Activated CD4-positive, alpha-beta T cell treated with anti-CD3 and anti-CD28 coated beads, Interleukin-2, amount 10 ng/mL, durations not matched to agents 7 days and 5 days (primary cell): ENCODE results near the gene LCLAT1. TPM values are rescaled to one million over a fixed set of nuclear protein-coding genes. Genes with fewer than 3 reads are reported as not detected.
"Not testable (repeated sequence)": the region's sequence is repeated elsewhere in the genome, so short reads cannot be mapped to it uniquely, and the experiment has no call there.

ENCODE experiments used
- CTCF ChIA-PET: fragments of 350-600 bp; sonication (Branson Sonifier 250); formaldehyde crosslinking; loops from one replicate; lab custom pipeline; 2021; ENCODE audit warnings: antibody characterized with exemption; lab: Charles Lee
- POLR2A ChIA-PET: fragments of 350-600 bp; sonication (Branson Sonifier 250); formaldehyde crosslinking; loops from one replicate; lab custom pipeline; 2021; ENCODE audit warnings: antibody characterized with exemption; lab: Charles Lee
- DNase-seq: peaks from one replicate; pipeline ENCODE4 v3.0.0-alpha.2; 2020
- H3K27ac Mint-ChIP-seq: one replicate; pipeline ENCODE4 v1.8.0; 2021; ENCODE audit warnings: mild to moderate bottlenecking, moderate library complexity, mixed read lengths
- H3K27me3 Mint-ChIP-seq: one replicate; pipeline ENCODE4 v1.8.0; 2021; ENCODE audit warnings: mixed read lengths
- H3K36me3 Mint-ChIP-seq: one replicate; pipeline ENCODE4 v1.8.0; 2021; ENCODE audit warnings: low read depth, mixed read lengths
- H3K4me1 Mint-ChIP-seq: one replicate; pipeline ENCODE4 v1.8.0; 2021; ENCODE audit warnings: mixed read lengths
- H3K4me3 Mint-ChIP-seq: one replicate; pipeline ENCODE4 v1.8.0; 2021; ENCODE audit warnings: mild to moderate bottlenecking, moderate library complexity, mixed read lengths
- H3K9me3 Mint-ChIP-seq: one replicate; pipeline ENCODE4 v1.8.0; 2021; ENCODE audit warnings: mixed read lengths
- total RNA-seq, 2 experiments: library from RNA; stranded (reverse); gene quantifications; one replicate each; pipeline ENCODE4 v1.2.3, GENCODE V29; 2021

The LCLAT1 gene
- total RNA-seq, 2 experiments from 2014 or later: 20.7 to 24.6 TPM

GRCh38 chr2:30464544-30465170 is 17.6 kb downstream of the LCLAT1 start:
- no peaks in the 10 kb centered on the region for H3K27me3 Mint-ChIP-seq
- POLR2A ChIA-PET: no interaction called here
- DNase-seq: no peak
- H3K36me3 Mint-ChIP-seq: peaks cover 30% of the 10 kb centered on the region
- H3K4me3 Mint-ChIP-seq: no peak overlapping the region
- peaks cover 8% of the 10 kb centered on the region for H3K4me1 Mint-ChIP-seq
- CTCF ChIA-PET: no interaction called here
- H3K9me3 Mint-ChIP-seq: peaks cover 10% of the 10 kb centered on the region
- H3K27ac Mint-ChIP-seq: no peak overlapping the region

GRCh38 chr2:30465171-30465545 is 18.1 kb downstream of the LCLAT1 start:
- no peak overlapping the region for H3K4me3 Mint-ChIP-seq
- H3K27ac Mint-ChIP-seq: no peak overlapping the region
- ChIA-PET POLR2A (no interaction called here), CTCF (no interaction called here)
- H3K27me3 Mint-ChIP-seq: no peaks in the 10 kb centered on the region
- H3K9me3 Mint-ChIP-seq: peaks cover 14% of the 10 kb centered on the region
- no peak for DNase-seq
- peaks cover 11% of the 10 kb centered on the region for H3K4me1 Mint-ChIP-seq
- peaks cover 32% of the 10 kb centered on the region for H3K36me3 Mint-ChIP-seq

GRCh38 chr2:30466216-30466615 is 19.2 kb downstream of the LCLAT1 start:
- H3K4me1 Mint-ChIP-seq: peaks cover 9% of the 10 kb centered on the region
- H3K9me3 Mint-ChIP-seq: peaks cover 16% of the 10 kb centered on the region
- H3K36me3 Mint-ChIP-seq: peaks cover 26% of the 10 kb centered on the region
- no peak overlapping the region for H3K27ac Mint-ChIP-seq
- H3K27me3 Mint-ChIP-seq: no peaks in the 10 kb centered on the region
- ChIA-PET POLR2A (no interaction called here), CTCF (interaction anchor here (0.5 to 1.0 kb wide), 3 partner anchors 12 to 157 kb away, joined by 3 to 5 read pairs (median 4); no protein-coding TSS in a partner anchor)
- no peak for DNase-seq
- H3K4me3 Mint-ChIP-seq: no peak overlapping the region

- Mint-ChIP-seq H3K36me3 (peaks cover 23% of the 10 kb centered on the region), H3K4me1 (peaks cover 13% of the 10 kb centered on the region), H3K9me3 (peaks cover 16% of the 10 kb centered on the region)
- DNase-seq, H3K27ac Mint-ChIP-seq, POLR2A ChIA-PET, H3K4me3 Mint-ChIP-seq, H3K27me3 Mint-ChIP-seq: not testable (repeated sequence)
- CTCF ChIA-PET: interaction anchor here (0.6 kb wide), 1 partner anchor 102 kb away, joined by 3 read pairs; no protein-coding TSS in a partner anchor
Measured at GRCh38 chr2:30467062-30467826, 20.2 kb downstream of the LCLAT1 start.

- peaks cover 16% of the 10 kb centered on the region for H3K9me3 Mint-ChIP-seq
- no peak overlapping the region for H3K4me3 Mint-ChIP-seq
- H3K27ac Mint-ChIP-seq: no peak overlapping the region
- H3K27me3 Mint-ChIP-seq: no peaks in the 10 kb centered on the region
- CTCF ChIA-PET: no interaction called here
- POLR2A ChIA-PET: interaction anchor here (0.6 kb wide), 1 partner anchor 1696 kb away, joined by 8 read pairs; no protein-coding TSS in a partner anchor
- peaks cover 20% of the 10 kb centered on the region for H3K36me3 Mint-ChIP-seq
- DNase-seq: no peak
- peaks cover 10% of the 10 kb centered on the region for H3K4me1 Mint-ChIP-seq
Measured at GRCh38 chr2:30470426-30470825, 23.4 kb downstream of the LCLAT1 start.

GRCh38 chr2:30472326-30472725 is 25.3 kb downstream of the LCLAT1 start:
- no peak overlapping the region for H3K27ac Mint-ChIP-seq
- peaks cover 9% of the 10 kb centered on the region for H3K4me1 Mint-ChIP-seq
- no peak for DNase-seq
- H3K4me3 Mint-ChIP-seq: no peak overlapping the region
- peaks cover 13% of the 10 kb centered on the region for H3K9me3 Mint-ChIP-seq
- ChIA-PET POLR2A (no interaction called here), CTCF (interaction anchor here (0.6 kb wide), 1 partner anchor 82 kb away, joined by 3 read pairs; no protein-coding TSS in a partner anchor)
- no peaks in the 10 kb centered on the region for H3K27me3 Mint-ChIP-seq
- H3K36me3 Mint-ChIP-seq: peaks cover 20% of the 10 kb centered on the region

- CTCF ChIA-PET: interaction anchor here (1.4 kb wide), 2 partner anchors 125 to 236 kb away, joined by 3 to 5 read pairs; no protein-coding TSS in a partner anchor
- POLR2A ChIA-PET: no interaction called here
- H3K4me3 Mint-ChIP-seq: no peak overlapping the region
- no peaks in the 10 kb centered on the region for H3K27me3 Mint-ChIP-seq
- peaks cover 5% of the 10 kb centered on the region for H3K4me1 Mint-ChIP-seq
- H3K36me3 Mint-ChIP-seq: peaks cover 15% of the 10 kb centered on the region
- DNase-seq: no peak
- H3K27ac Mint-ChIP-seq: peak overlapping the region; percentile 11
- no peaks in the 10 kb centered on the region for H3K9me3 Mint-ChIP-seq
Measured at GRCh38 chr2:30475542-30475941, 28.5 kb downstream of the LCLAT1 start.

GRCh38 chr2:30476636-30477035 is 29.6 kb downstream of the LCLAT1 start:
- POLR2A ChIA-PET: no interaction called here
- Mint-ChIP-seq H3K4me1 (peaks cover 7% of the 10 kb centered on the region), H3K27me3 (no peaks in the 10 kb centered on the region), H3K9me3 (no peaks in the 10 kb centered on the region), H3K4me3 (no peak overlapping the region), H3K36me3 (peaks cover 15% of the 10 kb centered on the region), H3K27ac (no peak overlapping the region)
- CTCF ChIA-PET: interaction anchor here (1.4 kb wide), 1 partner anchor 237 kb away, joined by 5 read pairs; no protein-coding TSS in a partner anchor
- DNase-seq: no peak

GRCh38 chr2:30480703-30481322 is 33.8 kb downstream of the LCLAT1 start:
- H3K27ac Mint-ChIP-seq: no peak overlapping the region
- ChIA-PET POLR2A (no interaction called here), CTCF (interaction anchor here (0.5 to 1.1 kb wide), 2 partner anchors 12 to 316 kb away, joined by 3 read pairs; no protein-coding TSS in a partner anchor)
- peaks cover 9% of the 10 kb centered on the region for H3K36me3 Mint-ChIP-seq
- no peaks in the 10 kb centered on the region for H3K9me3 Mint-ChIP-seq
- no peak overlapping the region for H3K4me3 Mint-ChIP-seq
- H3K4me1 Mint-ChIP-seq: peaks cover 4% of the 10 kb centered on the region
- no peaks in the 10 kb centered on the region for H3K27me3 Mint-ChIP-seq
- no peak for DNase-seq

GRCh38 chr2:30481323-30481800 is 34.3 kb downstream of the LCLAT1 start:
- no peak for DNase-seq
- peaks cover 10% of the 10 kb centered on the region for H3K36me3 Mint-ChIP-seq
- no peak overlapping the region for H3K4me3 Mint-ChIP-seq
- H3K27ac Mint-ChIP-seq: no peak overlapping the region
- no peaks in the 10 kb centered on the region for H3K9me3 Mint-ChIP-seq
- POLR2A ChIA-PET: no interaction called here
- no peaks in the 10 kb centered on the region for H3K27me3 Mint-ChIP-seq
- peaks cover 4% of the 10 kb centered on the region for H3K4me1 Mint-ChIP-seq
- CTCF ChIA-PET: interaction anchor here (1.1 kb wide), 1 partner anchor 12 kb away, joined by 3 read pairs; no protein-coding TSS in a partner anchor

- no peak overlapping the region for H3K4me3 Mint-ChIP-seq
- POLR2A ChIA-PET: no interaction called here
- no peak overlapping the region for H3K27ac Mint-ChIP-seq
- H3K4me1 Mint-ChIP-seq: peaks cover 4% of the 10 kb centered on the region
- H3K9me3 Mint-ChIP-seq: no peaks in the 10 kb centered on the region
- H3K27me3 Mint-ChIP-seq: no peaks in the 10 kb centered on the region
- no peak for DNase-seq
- CTCF ChIA-PET: no interaction called here
- H3K36me3 Mint-ChIP-seq: peaks cover 13% of the 10 kb centered on the region
Measured at GRCh38 chr2:30482011-30482410, 35.0 kb downstream of the LCLAT1 start.

GRCh38 chr2:30484145-30484544 is 37.1 kb downstream of the LCLAT1 start:
- Mint-ChIP-seq H3K4me1 (peaks cover 11% of the 10 kb centered on the region), H3K27me3 (no peaks in the 10 kb centered on the region), H3K36me3 (peaks cover 11% of the 10 kb centered on the region), H3K27ac (no peak overlapping the region), H3K9me3 (no peaks in the 10 kb centered on the region), H3K4me3 (no peak overlapping the region)
- POLR2A ChIA-PET: no interaction called here
- DNase-seq: no peak
- CTCF ChIA-PET: no interaction called here
